IMR-90 (cell line): ENCODE data around the gene HIGD2B. TPM values are rescaled to one million over a fixed set of nuclear protein-coding genes. Genes with fewer than 3 reads are reported as not detected.
"Not testable (repeated sequence)": the region's sequence is repeated elsewhere in the genome, so short reads cannot be mapped to it uniquely, and the experiment has no call there.

Experiments used
- ATAC-seq: fragments of 200-7000 bp; cut with Tn5 transposase; 2 replicates; pipeline ENCODE4 v1.9.1; 2020; ENCODE audit warnings: low read depth, mild to moderate bottlenecking, moderate library complexity
- BruUV-seq: library from RNA; stranded (reverse); fragments of 400-500 nt; replicated peaks from 2 replicates; lab custom pipeline; 2021; lab: Mats Ljungman, UMichigan
- CTCF ChIA-PET: fragments of 300-600 bp; formaldehyde crosslinking; extraction: SDS; loops from one replicate; lab custom pipeline; 2021; ENCODE audit warnings: antibody characterized with exemption; lab: Yijun Ruan, JAX
- POLR2A ChIA-PET: fragments of 300-600 bp; sonication (Branson Sonifier 250); formaldehyde crosslinking; loops from one replicate; lab custom pipeline; 2022; ENCODE audit warnings: antibody characterized with exemption; ENCODE audit not compliant: unreplicated experiment; lab: Charles Lee
- DNase-seq: peaks from one replicate; pipeline ENCODE4 v3.0.0; 2013
- H2AFZ ChIP-seq: replicated peaks from 2 replicates; pipeline ENCODE3; 2013; ENCODE audit warnings: low read length, mild to moderate bottlenecking; ENCODE audit not compliant: poor library complexity
- H2AK5ac ChIP-seq: 2 replicates; pipeline ENCODE4 v1.6.1; 2013; ENCODE audit warnings: low read depth, low read length, inconsistent platforms
- H2AK9ac ChIP-seq: replicated peaks from 2 replicates; pipeline ENCODE3; 2013; ENCODE audit warnings: mild to moderate bottlenecking, low read depth, low read length, moderate library complexity; ENCODE audit not compliant: poor library complexity
- H2BK120ac ChIP-seq: 2 replicates; pipeline ENCODE4 v1.6.1; 2013; ENCODE audit warnings: low read depth, low read length, inconsistent platforms
- H2BK15ac ChIP-seq: 3 replicates; pipeline ENCODE4 v1.6.1; 2013; ENCODE audit warnings: low read depth, low read length, inconsistent platforms
- H2BK20ac ChIP-seq: 2 replicates; pipeline ENCODE4 v1.6.1; 2013; ENCODE audit warnings: low read depth, mild to moderate bottlenecking, inconsistent platforms, low read length, moderate library complexity
- H2BK5ac ChIP-seq: 2 replicates; pipeline ENCODE4 v1.6.1; 2013; ENCODE audit warnings: mild to moderate bottlenecking, low read depth, low read length, inconsistent platforms; ENCODE audit not compliant: poor library complexity, severe bottlenecking
- H3K14ac ChIP-seq: replicated peaks from 2 replicates; pipeline ENCODE4 v1.6.1; 2013; ENCODE audit warnings: low read depth, low read length, inconsistent platforms
- H3K18ac ChIP-seq: 2 replicates; pipeline ENCODE4 v1.6.1; 2013; ENCODE audit warnings: low read depth, low read length, control low read depth
- H3K23ac ChIP-seq: 2 replicates; pipeline ENCODE4 v1.6.1; 2013; ENCODE audit warnings: low read depth, low read length, inconsistent platforms
- H3K27ac ChIP-seq: 2 replicates; pipeline ENCODE4 v1.5.1; 2013; ENCODE audit warnings: mild to moderate bottlenecking, control low read depth, low read length; ENCODE audit not compliant: insufficient read depth
- H3K27me3 ChIP-seq: 2 replicates; pipeline ENCODE4 v1.6.1; 2013; ENCODE audit warnings: low read length; ENCODE audit not compliant: control insufficient read depth, insufficient read depth
- H3K36me3 ChIP-seq: 2 replicates; pipeline ENCODE4 v1.6.1; 2013; ENCODE audit warnings: low read length, mixed read lengths; ENCODE audit not compliant: control insufficient read depth, insufficient read depth
- H3K4ac ChIP-seq: 2 replicates; pipeline ENCODE4 v1.6.1; 2013; ENCODE audit warnings: low read depth, low read length, inconsistent platforms
- H3K4me1 ChIP-seq: 2 replicates; pipeline ENCODE4 v1.6.1; 2013; ENCODE audit warnings: low read length, mixed read lengths; ENCODE audit not compliant: control insufficient read depth, insufficient read depth
- H3K4me2 ChIP-seq: 2 replicates; pipeline ENCODE4 v1.6.1; 2013; ENCODE audit warnings: low read depth, mild to moderate bottlenecking, control low read depth, low read length, moderate library complexity
- H3K4me3 ChIP-seq: 2 replicates; pipeline ENCODE4 v1.5.1; 2013; ENCODE audit warnings: low read depth, mild to moderate bottlenecking, control low read depth, low read length, moderate library complexity; ENCODE audit not compliant: insufficient read depth
- H3K56ac ChIP-seq: 2 replicates; pipeline ENCODE4 v1.6.1; 2013; ENCODE audit warnings: low read length, inconsistent platforms; ENCODE audit not compliant: insufficient read depth; ENCODE audit errors: extremely low read depth
- H3K79me1 ChIP-seq, 2 experiments: 2 replicates each; pipeline ENCODE4 v1.6.1; 2013; ENCODE audit warnings: low read length in 2 of 2, inconsistent platforms in 1 of 2, low read depth in 1 of 2
- H3K9ac ChIP-seq: 2 replicates; pipeline ENCODE4 v1.6.1; 2013; ENCODE audit warnings: low read depth, low read length, control low read depth
- H3K9me1 ChIP-seq: 2 replicates; pipeline ENCODE4 v1.6.1; 2013; ENCODE audit warnings: low read length, inconsistent platforms; ENCODE audit not compliant: insufficient read depth
- H3K9me3 ChIP-seq: 2 replicates; pipeline ENCODE4 v1.6.1; 2013; ENCODE audit warnings: low read length; ENCODE audit not compliant: control insufficient read depth, insufficient read depth
- H4K20me1 ChIP-seq: 2 replicates; pipeline ENCODE4 v1.6.1; 2013; ENCODE audit warnings: low read length, inconsistent platforms; ENCODE audit not compliant: insufficient read depth
- H4K5ac ChIP-seq: 2 replicates; pipeline ENCODE4 v1.6.1; 2013; ENCODE audit warnings: mild to moderate bottlenecking, low read depth, low read length, control low read depth
- H4K8ac ChIP-seq, 2 experiments: 2 replicates each; pipeline ENCODE4 v1.6.1; 2013; ENCODE audit warnings: low read depth in 2 of 2, low read length in 2 of 2, control low read depth in 1 of 2, inconsistent platforms in 1 of 2
- H4K91ac ChIP-seq: 2 replicates; pipeline ENCODE4 v1.6.1; 2013; ENCODE audit warnings: low read depth, low read length, inconsistent platforms; ENCODE audit not compliant: insufficient read depth
- WGBS, 2 experiments: methylation state at CpG; one replicate each; pipeline versions ENCODE4 v1.1.5 to v1.1.7; 2013; ENCODE audit warnings: missing lambda C conversion rate in 2 of 2; ENCODE audit not compliant: insufficient read length in 1 of 2; ENCODE audit errors: extremely low coverage in 2 of 2; 5-methylcytosine and 5-hydroxymethylcytosine counted together
- dilution Hi-C: fragments of 300-500 bp; cut with HindIII; formaldehyde crosslinking; loops from one replicate; pipeline ENCODE4 v1.14.3; 2018; ENCODE audit warnings: low sequenced_read_pairs; ENCODE audit not compliant: unreplicated experiment
- in situ Hi-C: fragments of 300-500 bp; cut with MboI; formaldehyde crosslinking; loops from 3 replicates; pipeline ENCODE4 v1.14.3; 2019; ENCODE audit warnings: low sequenced_read_pairs, inconsistent platforms, mixed read lengths
- intact Hi-C: fragments of 100-400 bp; cut with micrococcal nuclease; formaldehyde crosslinking; loops from 2 replicates; pipeline ENCODE4 v1.10.0; 2022
- polyA plus RNA-seq, 3 experiments: library from polyadenylated mRNA; depleted of rRNA; stranded (reverse); fragments of >200 nt; gene quantifications; 2 replicates each; pipeline ENCODE4 v1.2.3, GENCODE V29; 2012; ENCODE audit warnings: low replicate concordance in 1 of 3
- total RNA-seq: library from RNA; depleted of rRNA; stranded (reverse); fragments of >200 nt; gene quantifications from 2 replicates; pipeline ENCODE4 v1.2.3, GENCODE V29; 2012

Gene HIGD2B
- total and polyA plus RNA-seq, 2 of the 4 experiments (the other 2 are of a cell fraction) = not detected

DNA sequence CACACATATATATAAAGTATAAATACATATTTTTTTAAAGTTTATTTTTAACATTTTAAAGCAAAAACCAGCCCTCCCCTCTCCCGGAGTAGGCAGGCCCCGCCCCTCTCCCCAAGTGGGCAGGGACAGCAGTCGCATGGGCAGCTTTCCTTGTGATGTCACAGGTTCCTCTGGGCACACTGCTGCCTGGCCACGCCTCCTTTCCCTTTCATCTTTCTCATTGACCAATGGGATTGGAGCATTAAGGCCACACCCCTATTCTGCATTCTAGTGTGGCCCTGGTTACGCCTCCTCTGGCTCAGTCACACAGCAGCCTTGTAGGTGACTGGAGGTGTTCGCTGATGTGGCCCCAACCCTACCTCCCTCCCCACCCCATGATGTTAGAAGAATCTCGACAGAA is 31.6 kb downstream of the HIGD2B start, which contains the start of gene GOLGA6B:
Gene GOLGA6B (plus strand): TSS at position 301 of the 400 bp plus-strand sequence. CDS start 41 bp downstream, at position 342.
- H3K23ac ChIP-seq, H3K18ac ChIP-seq, H3K9me1 ChIP-seq, H3K36me3 ChIP-seq, intact Hi-C loops, H3K27ac ChIP-seq, H3K56ac ChIP-seq, H4K5ac ChIP-seq, H2BK20ac ChIP-seq, H4K20me1 ChIP-seq, ATAC-seq, DNase-seq, H3K79me1 ChIP-seq, H4K8ac ChIP-seq, H2AK5ac ChIP-seq, H3K9me3 ChIP-seq, H2BK5ac ChIP-seq, H3K4me3 ChIP-seq, POLR2A ChIA-PET, in situ Hi-C loops, H3K4me1 ChIP-seq, H2BK15ac ChIP-seq, H3K14ac ChIP-seq, H2AFZ ChIP-seq, dilution Hi-C loops, H2BK120ac ChIP-seq, CTCF ChIA-PET, BruUV-seq, H3K9ac ChIP-seq, H4K91ac ChIP-seq, H3K4ac ChIP-seq, H3K27me3 ChIP-seq, H3K4me2 ChIP-seq, H2AK9ac ChIP-seq: not testable (repeated sequence)
- WGBS, 2 experiments = no CpG with 5 or more reads among the region's 7 CpGs

GRCh38 chr15:72648631-72649253 is 37.2 kb downstream of the HIGD2B start:
- H3K23ac ChIP-seq, H4K91ac ChIP-seq, H2AK5ac ChIP-seq, H3K9ac ChIP-seq, H2BK20ac ChIP-seq, H2AFZ ChIP-seq, H3K9me1 ChIP-seq, H3K4ac ChIP-seq, H3K9me3 ChIP-seq, H2BK15ac ChIP-seq, H3K27me3 ChIP-seq, H2BK120ac ChIP-seq, H4K20me1 ChIP-seq, H3K4me2 ChIP-seq, intact Hi-C loops, H3K18ac ChIP-seq, DNase-seq, H3K4me3 ChIP-seq, dilution Hi-C loops, CTCF ChIA-PET, ATAC-seq, H2AK9ac ChIP-seq, H4K8ac ChIP-seq, H3K36me3 ChIP-seq, H3K14ac ChIP-seq, POLR2A ChIA-PET, H3K56ac ChIP-seq, H4K5ac ChIP-seq, H3K27ac ChIP-seq, BruUV-seq, H2BK5ac ChIP-seq, H3K4me1 ChIP-seq, H3K79me1 ChIP-seq: not testable (repeated sequence)
- no CpG with 5 or more reads among the region's 10 CpGs for WGBS, 2 experiments
- in situ Hi-C loops = loop anchor here (25.0 kb wide), 1 partner anchor 1464 kb away; no protein-coding TSS in a partner anchor
